ENCODE measurements around the gene NDUFS1. TPM values are rescaled to one million over a fixed set of nuclear protein-coding genes. Genes with fewer than 3 reads are reported as not detected.

The NDUFS1 gene
- total RNA-seq, 1 donor from 2014 or later: 33.6 TPM

DNA sequence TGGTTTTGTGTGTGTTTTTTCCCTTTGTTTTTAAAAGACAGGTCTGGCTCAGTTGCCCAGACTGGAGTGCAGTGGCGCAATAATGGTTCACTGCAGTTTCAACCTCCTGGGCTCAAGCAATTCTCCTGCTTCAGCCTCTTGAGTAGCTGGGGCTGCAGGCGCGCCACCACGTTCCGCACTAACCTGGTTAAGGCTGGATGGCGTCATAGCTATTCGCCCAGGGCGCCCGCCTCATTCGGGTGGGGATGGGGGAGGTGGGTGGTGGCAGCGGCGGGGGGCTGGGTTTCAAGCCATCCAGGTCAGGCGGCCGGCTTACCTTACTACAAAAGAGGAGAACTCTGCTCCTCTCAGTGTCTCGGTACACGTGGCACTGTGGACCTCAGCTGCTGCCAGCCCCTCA, 43.2 kb upstream of the NDUFS1 start:
- Histone ChIP-seq H3K27me3 (no peaks in the 10 kb centered on the region), H3K27ac (no peak overlapping the region), H3K4me3 (no peak overlapping the region), H3K9me3 (no peaks in the 10 kb centered on the region), H3K36me3 (no peaks in the 10 kb centered on the region), H3K4me1 (peaks cover 9% of the 10 kb centered on the region)
- DNase-seq (ENCODE audit: extremely low spot score in 2 of 2): no peak
- TF ChIP-seq, protein P1, sequence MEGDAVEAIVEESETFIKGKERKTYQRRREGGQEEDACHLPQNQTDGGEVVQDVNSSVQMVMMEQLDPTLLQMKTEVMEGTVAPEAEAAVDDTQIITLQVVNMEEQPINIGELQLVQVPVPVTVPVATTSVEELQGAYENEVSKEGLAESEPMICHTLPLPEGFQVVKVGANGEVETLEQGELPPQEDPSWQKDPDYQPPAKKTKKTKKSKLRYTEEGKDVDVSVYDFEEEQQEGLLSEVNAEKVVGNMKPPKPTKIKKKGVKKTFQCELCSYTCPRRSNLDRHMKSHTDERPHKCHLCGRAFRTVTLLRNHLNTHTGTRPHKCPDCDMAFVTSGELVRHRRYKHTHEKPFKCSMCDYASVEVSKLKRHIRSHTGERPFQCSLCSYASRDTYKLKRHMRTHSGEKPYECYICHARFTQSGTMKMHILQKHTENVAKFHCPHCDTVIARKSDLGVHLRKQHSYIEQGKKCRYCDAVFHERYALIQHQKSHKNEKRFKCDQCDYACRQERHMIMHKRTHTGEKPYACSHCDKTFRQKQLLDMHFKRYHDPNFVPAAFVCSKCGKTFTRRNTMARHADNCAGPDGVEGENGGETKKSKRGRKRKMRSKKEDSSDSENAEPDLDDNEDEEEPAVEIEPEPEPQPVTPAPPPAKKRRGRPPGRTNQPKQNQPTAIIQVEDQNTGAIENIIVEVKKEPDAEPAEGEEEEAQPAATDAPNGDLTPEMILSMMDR (IDR thresholded peaks at IDR 0.05): no peak
- TF ChIP-seq POLR2A (IDR thresholded peaks at IDR 0.05) (no peak), POLR2AphosphoS5 (IDR thresholded peaks at IDR 0.05; ENCODE audit: insufficient read depth in 1 of 2, low read depth in 1 of 2) (no peak)
- intact Hi-C loops (cut with DNase I): no loop called here

DNA sequence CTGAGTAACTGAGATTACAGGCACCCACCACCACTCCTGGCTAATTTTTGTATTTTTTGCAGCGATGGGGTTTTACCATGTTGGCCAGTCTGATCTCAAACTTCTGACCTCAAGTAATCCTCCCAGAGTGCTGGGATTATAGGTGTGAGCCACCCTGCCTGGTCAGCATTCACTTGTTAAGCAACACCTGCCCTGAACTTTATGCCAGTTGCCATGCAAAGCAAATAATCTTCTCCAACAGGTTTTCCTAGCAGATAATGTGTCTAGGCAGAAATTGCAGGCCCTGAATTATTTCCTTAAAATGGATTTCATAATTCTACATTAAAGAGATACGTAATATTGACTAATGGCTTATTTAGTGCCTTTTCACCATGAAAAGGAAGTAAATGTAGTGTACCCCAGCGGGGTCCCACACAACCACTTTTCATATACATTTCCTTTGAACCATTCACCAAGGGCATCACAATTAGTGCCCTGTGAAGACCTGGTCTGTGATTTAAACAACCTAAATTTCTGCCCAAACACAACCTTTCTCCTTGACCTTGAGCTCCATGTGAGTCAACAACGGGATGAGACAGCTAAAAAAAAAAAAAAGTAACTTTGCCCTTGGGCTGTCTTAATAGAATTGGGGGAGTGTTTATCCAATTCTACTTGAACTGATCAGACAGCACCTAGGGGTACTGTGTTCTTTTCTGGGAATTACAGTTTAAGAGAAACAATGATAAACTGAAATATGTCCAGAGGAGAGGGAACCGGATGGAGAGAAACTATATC, 42.0 kb upstream of the NDUFS1 start:
- peak overlapping the region; percentile 19 for H3K27ac ChIP-seq
- intact Hi-C loops (cut with DNase I): no loop called here
- no peaks in the 10 kb centered on the region for H3K9me3 ChIP-seq
- DNase-seq (ENCODE audit: extremely low spot score in 2 of 2): no peak
- TF ChIP-seq, protein P1 (IDR thresholded peaks at IDR 0.05): no peak
- peak in 1 of 2 donors; percentile 60 for TF ChIP-seq POLR2AphosphoS5 (IDR thresholded peaks at IDR 0.05; ENCODE audit: insufficient read depth in 1 of 2, low read depth in 1 of 2)
- no peak for TF ChIP-seq POLR2A (IDR thresholded peaks at IDR 0.05)
- H3K27me3 ChIP-seq: no peaks in the 10 kb centered on the region
- no peaks in the 10 kb centered on the region for H3K36me3 ChIP-seq
- H3K4me3 ChIP-seq: no peak overlapping the region
- H3K4me1 ChIP-seq: peaks cover 9% of the 10 kb centered on the region

DNA sequence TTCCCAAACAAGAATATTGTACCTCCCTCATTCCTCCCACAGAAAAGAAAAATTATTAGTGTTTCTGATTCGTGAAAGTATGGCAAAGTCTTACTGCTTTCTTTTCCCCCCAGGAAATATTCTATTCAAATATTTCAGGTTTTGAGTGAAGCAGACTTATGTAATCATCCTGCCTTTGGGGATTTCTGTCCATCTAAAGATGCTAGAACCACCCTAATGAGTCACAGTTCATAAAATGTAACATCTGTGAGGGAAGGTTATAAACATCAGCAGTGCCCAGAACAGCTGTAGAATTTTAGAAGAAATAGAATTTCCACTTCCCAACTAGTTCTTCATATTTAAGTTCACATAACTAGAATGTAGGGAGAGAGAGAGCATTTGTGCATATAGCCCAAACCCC, 39.4 kb upstream of the NDUFS1 start:
- no peak overlapping the region for H3K4me3 ChIP-seq
- H3K27ac ChIP-seq: peak overlapping the region; percentile 24
- no peak for DNase-seq (ENCODE audit: extremely low spot score in 2 of 2)
- no peaks in the 10 kb centered on the region for H3K27me3 ChIP-seq
- intact Hi-C loops (cut with DNase I): no loop called here
- no peaks in the 10 kb centered on the region for H3K36me3 ChIP-seq
- H3K9me3 ChIP-seq: no peaks in the 10 kb centered on the region
- H3K4me1 ChIP-seq: peaks cover 9% of the 10 kb centered on the region
- peak in 1 of 2 donors; percentile 71 for TF ChIP-seq POLR2AphosphoS5 (IDR thresholded peaks at IDR 0.05; ENCODE audit: insufficient read depth in 1 of 2, low read depth in 1 of 2)
- no peak for TF ChIP-seq POLR2A (IDR thresholded peaks at IDR 0.05)

DNA sequence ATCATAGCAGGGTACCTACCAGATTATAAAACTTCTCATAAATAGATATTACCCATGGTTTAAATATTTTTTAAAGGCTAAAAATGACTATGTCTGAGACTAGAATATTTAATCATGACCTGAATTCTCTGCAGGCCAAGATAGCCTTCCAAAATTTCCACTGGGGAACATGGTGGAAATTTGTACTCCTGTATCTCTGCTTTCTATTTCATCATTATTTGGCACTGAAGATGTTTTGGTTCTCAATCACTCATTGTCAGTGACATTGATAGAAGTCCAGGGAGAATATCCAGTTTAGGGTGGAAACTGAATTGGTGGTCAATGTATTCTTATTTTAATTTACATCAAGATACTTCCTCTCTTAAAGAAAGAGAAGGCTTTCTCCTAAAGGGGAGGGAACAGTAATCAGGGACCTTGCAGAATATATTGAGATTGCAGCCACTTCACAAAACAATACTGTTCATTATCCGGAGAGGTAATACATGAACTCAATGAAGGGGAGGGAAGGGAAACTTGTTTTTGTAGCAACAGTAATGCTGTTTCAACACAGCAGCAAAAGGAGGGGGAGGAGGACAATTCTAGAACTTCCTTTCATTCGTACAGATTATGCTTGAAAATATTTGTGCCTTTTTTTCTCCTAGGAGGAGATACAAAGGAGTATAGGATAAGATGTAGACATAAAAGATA, 34.6 kb upstream of the NDUFS1 start:
- no peak overlapping the region for H3K27ac ChIP-seq
- intact Hi-C loops (cut with DNase I): no loop called here
- no peaks in the 10 kb centered on the region for H3K36me3 ChIP-seq
- H3K9me3 ChIP-seq: no peaks in the 10 kb centered on the region
- no peak overlapping the region for H3K4me3 ChIP-seq
- TF ChIP-seq POLR2A (IDR thresholded peaks at IDR 0.05): no peak
- no peak for TF ChIP-seq POLR2AphosphoS5 (IDR thresholded peaks at IDR 0.05; ENCODE audit: insufficient read depth in 1 of 2, low read depth in 1 of 2)
- TF ChIP-seq, protein P1 (IDR thresholded peaks at IDR 0.05): no peak
- H3K27me3 ChIP-seq: no peaks in the 10 kb centered on the region
- H3K4me1 ChIP-seq: peaks cover 2% of the 10 kb centered on the region
- DNase-seq (ENCODE audit: extremely low spot score in 2 of 2): no peak

DNA sequence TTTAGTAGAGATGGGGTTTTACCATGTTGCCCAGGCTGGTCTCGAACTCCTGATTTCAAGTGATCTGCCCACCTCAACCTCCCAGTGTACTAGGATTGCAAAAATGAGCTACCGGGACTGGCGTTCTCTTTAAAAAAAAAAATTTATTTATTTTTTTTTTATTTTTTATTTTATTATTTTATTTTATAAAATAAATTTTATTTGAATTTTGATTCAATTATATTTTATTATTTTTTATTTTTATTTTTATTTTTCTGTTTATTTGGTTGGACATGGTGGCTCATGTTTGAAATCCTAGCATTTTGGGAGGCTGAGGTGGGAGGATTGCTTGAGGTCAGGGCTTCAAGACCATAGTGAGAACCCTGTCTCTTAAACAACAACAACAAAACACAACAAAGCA, 32.9 kb upstream of the NDUFS1 start:
- no peak overlapping the region for H3K27ac ChIP-seq

More for the DNA sequence above, 32.9 kb upstream of the NDUFS1 start:
- Histone ChIP-seq H3K27me3 (no peaks in the 10 kb centered on the region), H3K4me3 (no peak overlapping the region), H3K4me1 (no peaks in the 10 kb centered on the region), H3K36me3 (no peaks in the 10 kb centered on the region), H3K9me3 (no peaks in the 10 kb centered on the region)
- intact Hi-C loops (cut with DNase I): no loop called here
- TF ChIP-seq POLR2AphosphoS5 (IDR thresholded peaks at IDR 0.05; ENCODE audit: insufficient read depth in 1 of 2, low read depth in 1 of 2): no peak
- no peak for TF ChIP-seq POLR2A (IDR thresholded peaks at IDR 0.05)
- TF ChIP-seq, protein P1 (IDR thresholded peaks at IDR 0.05): no peak
- no peak for DNase-seq (ENCODE audit: extremely low spot score in 2 of 2)
